ENCODE results near the gene TTN. TPM values are rescaled to one million over a fixed set of nuclear protein-coding genes. Genes with fewer than 3 reads are reported as not detected.

TTN gene
- total RNA-seq, 1 experiment from 2014 or later, result 0.13 TPM

DNA sequence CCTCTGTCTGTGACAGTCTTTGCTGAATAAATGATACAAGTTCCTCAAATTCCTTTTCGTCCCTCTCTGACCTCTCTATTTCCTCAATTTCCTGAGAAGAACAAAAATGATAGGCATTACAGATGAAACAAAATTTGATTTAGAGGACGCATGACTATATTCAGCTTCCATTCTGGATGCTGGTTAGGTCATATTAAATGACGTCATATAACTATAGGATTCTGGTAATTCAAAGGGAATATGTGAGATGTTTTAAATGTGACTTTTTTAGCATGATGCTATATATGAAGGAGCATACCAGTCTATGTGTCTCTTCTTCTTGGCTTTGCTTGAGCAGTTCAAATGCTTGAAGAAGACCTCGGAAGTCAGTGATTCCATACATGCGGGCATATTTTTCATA lies 102.3 kb downstream of the TTN start:
- Histone ChIP-seq H3K9me3 (ENCODE audit: control insufficient read depth, insufficient read depth, low read depth, low read length) (no peaks in the 10 kb centered on the region), H3K4me3 (ENCODE audit: low read depth in 2 of 2, low read length in 2 of 2) (no peak overlapping the region), H3K27me3 (ENCODE audit: control insufficient read depth, insufficient read depth, low read length) (peaks cover 19% of the 10 kb centered on the region), H3K36me3 (ENCODE audit: control insufficient read depth, insufficient read depth, low read length) (no peaks in the 10 kb centered on the region), H3K27ac (ENCODE audit: low read length) (no peak overlapping the region), H3K4me1 (ENCODE audit: control insufficient read depth, insufficient read depth, low read length) (no peaks in the 10 kb centered on the region)
- DNase-seq (ENCODE audit: low read depth, low spot score), result no peak
- ATAC-seq, result no peak
- ChIA-PET POLR2A (no interaction called here), CTCF (no interaction called here)
- no TSS peak for BruUV-seq (replicated peaks)
- in situ Hi-C loops (cut with HindIII; ENCODE audit: low pct_unique_long_range_greater_than_20kb, low sequenced_read_pairs) (no loop called here), intact Hi-C loops (cut with micrococcal nuclease; ENCODE audit: unreplicated experiment) (no loop called here)
- TF ChIP-seq TCF7L2 (IDR thresholded peaks at IDR 0.05; ENCODE audit: low read depth, low read length) (no peak), SIN3A (IDR thresholded peaks at IDR 0.05; ENCODE audit: borderline replicate concordance, insufficient read depth, low read depth, low read length) (no peak), CTCF (IDR thresholded peaks at IDR 0.05) (no peak), POLR2AphosphoS5 (IDR thresholded peaks at IDR 0.05; ENCODE audit: low read depth, low read length) (no peak)
- TF ChIP-seq, protein P1, sequence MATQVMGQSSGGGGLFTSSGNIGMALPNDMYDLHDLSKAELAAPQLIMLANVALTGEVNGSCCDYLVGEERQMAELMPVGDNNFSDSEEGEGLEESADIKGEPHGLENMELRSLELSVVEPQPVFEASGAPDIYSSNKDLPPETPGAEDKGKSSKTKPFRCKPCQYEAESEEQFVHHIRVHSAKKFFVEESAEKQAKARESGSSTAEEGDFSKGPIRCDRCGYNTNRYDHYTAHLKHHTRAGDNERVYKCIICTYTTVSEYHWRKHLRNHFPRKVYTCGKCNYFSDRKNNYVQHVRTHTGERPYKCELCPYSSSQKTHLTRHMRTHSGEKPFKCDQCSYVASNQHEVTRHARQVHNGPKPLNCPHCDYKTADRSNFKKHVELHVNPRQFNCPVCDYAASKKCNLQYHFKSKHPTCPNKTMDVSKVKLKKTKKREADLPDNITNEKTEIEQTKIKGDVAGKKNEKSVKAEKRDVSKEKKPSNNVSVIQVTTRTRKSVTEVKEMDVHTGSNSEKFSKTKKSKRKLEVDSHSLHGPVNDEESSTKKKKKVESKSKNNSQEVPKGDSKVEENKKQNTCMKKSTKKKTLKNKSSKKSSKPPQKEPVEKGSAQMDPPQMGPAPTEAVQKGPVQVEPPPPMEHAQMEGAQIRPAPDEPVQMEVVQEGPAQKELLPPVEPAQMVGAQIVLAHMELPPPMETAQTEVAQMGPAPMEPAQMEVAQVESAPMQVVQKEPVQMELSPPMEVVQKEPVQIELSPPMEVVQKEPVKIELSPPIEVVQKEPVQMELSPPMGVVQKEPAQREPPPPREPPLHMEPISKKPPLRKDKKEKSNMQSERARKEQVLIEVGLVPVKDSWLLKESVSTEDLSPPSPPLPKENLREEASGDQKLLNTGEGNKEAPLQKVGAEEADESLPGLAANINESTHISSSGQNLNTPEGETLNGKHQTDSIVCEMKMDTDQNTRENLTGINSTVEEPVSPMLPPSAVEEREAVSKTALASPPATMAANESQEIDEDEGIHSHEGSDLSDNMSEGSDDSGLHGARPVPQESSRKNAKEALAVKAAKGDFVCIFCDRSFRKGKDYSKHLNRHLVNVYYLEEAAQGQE (IDR thresholded peaks at IDR 0.05; ENCODE audit: insufficient read depth in 1 of 2, low read depth in 2 of 2, low read length in 1 of 2), result no peak

GRCh38 chr2:178702361-178702760 lies 104.9 kb downstream of the TTN start:
- in situ Hi-C loops (cut with HindIII; ENCODE audit: low pct_unique_long_range_greater_than_20kb, low sequenced_read_pairs), result no loop called here
- Histone ChIP-seq H3K27me3 (ENCODE audit: control insufficient read depth, insufficient read depth, low read length) (peaks cover 13% of the 10 kb centered on the region), H3K36me3 (ENCODE audit: control insufficient read depth, insufficient read depth, low read length) (no peaks in the 10 kb centered on the region), H3K4me3 (ENCODE audit: low read depth in 2 of 2, low read length in 2 of 2) (no peak overlapping the region), H3K9me3 (ENCODE audit: control insufficient read depth, insufficient read depth, low read depth, low read length) (no peaks in the 10 kb centered on the region), H3K27ac (ENCODE audit: low read length) (no peak overlapping the region), H3K4me1 (ENCODE audit: control insufficient read depth, insufficient read depth, low read length) (no peaks in the 10 kb centered on the region)
- intact Hi-C loops (cut with micrococcal nuclease; ENCODE audit: unreplicated experiment), result no loop called here
- TF ChIP-seq POLR2AphosphoS5 (IDR thresholded peaks at IDR 0.05; ENCODE audit: low read depth, low read length) (no peak), CTCF (IDR thresholded peaks at IDR 0.05) (no peak), SIN3A (IDR thresholded peaks at IDR 0.05; ENCODE audit: borderline replicate concordance, insufficient read depth, low read depth, low read length) (no peak), TCF7L2 (IDR thresholded peaks at IDR 0.05; ENCODE audit: low read depth, low read length) (no peak)
- TF ChIP-seq, protein P1 (IDR thresholded peaks at IDR 0.05; ENCODE audit: insufficient read depth in 1 of 2, low read depth in 2 of 2, low read length in 1 of 2), result no peak
- DNase-seq (ENCODE audit: low read depth, low spot score) (no peak), ATAC-seq (no peak)
- POLR2A ChIA-PET, result interaction anchor here (0.5 kb wide), 1 partner anchor 188 kb away, joined by 5 read pairs; no protein-coding TSS in a partner anchor
- BruUV-seq (replicated peaks), result no TSS peak
- CTCF ChIA-PET, result no interaction called here

Data from Panc1 (cell line).